Measurements from ENCODE around the gene ALDOA. TPM values are rescaled to one million over a fixed set of nuclear protein-coding genes. Genes with fewer than 3 reads are reported as not detected.

Gene ALDOA
- polyA plus RNA-seq, 1 experiment = 631 TPM

GRCh38 chr16:30104090-30104489 is 38.5 kb downstream of the ALDOA start:
- Histone ChIP-seq H3K4me3 (ENCODE audit: low read depth, low read length) (no peak overlapping the region), H3K9me3 (ENCODE audit: control insufficient read depth, insufficient read depth, low read length) (no peaks in the 10 kb centered on the region), H3K27ac (ENCODE audit: low read depth, low read length) (no peak overlapping the region), H3K27me3 (ENCODE audit: control insufficient read depth, insufficient read depth, low read length) (no peaks in the 10 kb centered on the region)
- CTCF ChIA-PET = interaction anchor here (1.5 kb wide), 1 partner anchor 12 kb away, joined by 5 read pairs; the partner anchor contains the start of gene TBX6
- POLR2A ChIA-PET = no interaction called here
- TF ChIP-seq CTCF (IDR thresholded peaks at IDR 0.05; ENCODE audit: low read depth, low read length) = no peak
- no peak for DNase-seq (ENCODE audit: low read depth, low spot score)

GRCh38 chr16:30104492-30104891 is 38.9 kb downstream of the ALDOA start:
- Histone ChIP-seq H3K4me3 (ENCODE audit: low read depth, low read length) (no peak overlapping the region), H3K27ac (ENCODE audit: low read depth, low read length) (no peak overlapping the region), H3K27me3 (ENCODE audit: control insufficient read depth, insufficient read depth, low read length) (no peaks in the 10 kb centered on the region), H3K9me3 (ENCODE audit: control insufficient read depth, insufficient read depth, low read length) (no peaks in the 10 kb centered on the region)
- ChIA-PET CTCF (interaction anchor here (1.5 kb wide), 1 partner anchor 13 kb away, joined by 5 read pairs; the partner anchor contains the start of gene TBX6), POLR2A (interaction anchor here (0.9 kb wide), 1 partner anchor 303 kb away, joined by 3 read pairs; the partner anchor contains the start of gene ZNF771)
- TF ChIP-seq CTCF (IDR thresholded peaks at IDR 0.05; ENCODE audit: low read depth, low read length) = no peak
- no peak for DNase-seq (ENCODE audit: low read depth, low spot score)

GRCh38 chr16:30108059-30108850 is 42.7 kb downstream of the ALDOA start:
- ChIA-PET CTCF (no interaction called here), POLR2A (interaction anchor here (0.7 kb wide), 1 partner anchor 16 kb away, joined by 3 read pairs; no protein-coding TSS in a partner anchor)
- Histone ChIP-seq H3K4me3 (ENCODE audit: low read depth, low read length) (no peak overlapping the region), H3K9me3 (ENCODE audit: control insufficient read depth, insufficient read depth, low read length) (no peaks in the 10 kb centered on the region), H3K27ac (ENCODE audit: low read depth, low read length) (no peak overlapping the region), H3K27me3 (ENCODE audit: control insufficient read depth, insufficient read depth, low read length) (no peaks in the 10 kb centered on the region)
- no peak for TF ChIP-seq CTCF (IDR thresholded peaks at IDR 0.05; ENCODE audit: low read depth, low read length)
- no peak for DNase-seq (ENCODE audit: low read depth, low spot score)

- POLR2A ChIA-PET = no interaction called here
- DNase-seq (ENCODE audit: low read depth, low spot score) = no peak
These were observed 45.1 kb downstream of the ALDOA start for GRCh38 chr16:30110661-30111060.

More at GRCh38 chr16:30110661-30111060, 45.1 kb downstream of the ALDOA start:
- H3K27ac ChIP-seq (ENCODE audit: low read depth, low read length) = no peak overlapping the region
- no peaks in the 10 kb centered on the region for H3K27me3 ChIP-seq (ENCODE audit: control insufficient read depth, insufficient read depth, low read length)
- H3K4me3 ChIP-seq (ENCODE audit: low read depth, low read length) = no peak overlapping the region
- H3K9me3 ChIP-seq (ENCODE audit: control insufficient read depth, insufficient read depth, low read length) = no peaks in the 10 kb centered on the region
- CTCF ChIA-PET = interaction anchor here (0.9 kb wide), 1 partner anchor 299 kb away, joined by 4 read pairs; no protein-coding TSS in a partner anchor
- TF ChIP-seq CTCF (IDR thresholded peaks at IDR 0.05; ENCODE audit: low read depth, low read length) = no peak

All from AG04450 (cell line).